Hepatocyte (in vitro differentiated cells): ENCODE measurements around the gene DNM3.

Experiments used
- CTCF ChIP-seq: fragments of 200-600 bp; sonication (generic); IDR thresholded peaks from 2 replicates; pipeline ENCODE4 v1.5.1; 2016; ENCODE audit warnings: antibody characterized with exemption, mild to moderate bottlenecking; ENCODE audit not compliant: poor library complexity
- EZH2 ChIP-seq: fragments of 200-600 bp; sonication (generic); IDR thresholded peaks from 2 replicates; pipeline ENCODE4 v1.6.1; 2016; ENCODE audit warnings: antibody characterized with exemption, mild to moderate bottlenecking, borderline replicate concordance
- EZH2phosphoT487 ChIP-seq: fragments of 200-600 bp; sonication (generic); IDR thresholded peaks from one replicate; pipeline ENCODE4 v1.6.1; 2018; ENCODE audit warnings: antibody characterized with exemption, mild to moderate bottlenecking, low read depth, moderate library complexity; ENCODE audit not compliant: unreplicated experiment, severe bottlenecking

GRCh38 chr1:172215006-172215405 is 373.7 kb downstream of the DNM3 start:
- TF ChIP-seq CTCF (no peak), EZH2 (no peak), EZH2phosphoT487 (no peak)
